ENCODE results near the gene PPP6C.
"Not testable (repeated sequence)": the region's sequence is repeated elsewhere in the genome, so short reads cannot be mapped to it uniquely, and the experiment has no call there.

PPP6C gene

DNA sequence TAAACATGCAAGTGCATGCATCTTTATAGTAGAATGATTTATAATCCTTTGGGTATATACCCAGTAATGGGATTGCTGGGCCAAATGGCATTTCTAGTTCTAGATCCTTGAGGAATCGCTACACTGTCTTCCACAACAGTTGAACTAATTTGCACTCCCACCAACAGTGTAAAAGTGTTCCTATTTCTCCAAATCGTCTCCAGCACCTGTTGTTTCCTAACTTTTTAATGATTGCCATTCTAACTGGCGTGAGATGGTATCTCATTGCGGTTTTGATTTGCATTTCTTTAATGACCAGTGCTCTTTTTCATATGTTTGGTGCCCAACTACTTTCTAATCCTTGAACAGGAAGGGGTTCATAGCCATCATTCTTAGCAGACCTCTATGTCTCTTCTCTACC is 7.8 kb downstream of the PPP6C start:
- not testable (repeated sequence) for DNase-seq (ENCODE audit: low spot score)

DNA sequence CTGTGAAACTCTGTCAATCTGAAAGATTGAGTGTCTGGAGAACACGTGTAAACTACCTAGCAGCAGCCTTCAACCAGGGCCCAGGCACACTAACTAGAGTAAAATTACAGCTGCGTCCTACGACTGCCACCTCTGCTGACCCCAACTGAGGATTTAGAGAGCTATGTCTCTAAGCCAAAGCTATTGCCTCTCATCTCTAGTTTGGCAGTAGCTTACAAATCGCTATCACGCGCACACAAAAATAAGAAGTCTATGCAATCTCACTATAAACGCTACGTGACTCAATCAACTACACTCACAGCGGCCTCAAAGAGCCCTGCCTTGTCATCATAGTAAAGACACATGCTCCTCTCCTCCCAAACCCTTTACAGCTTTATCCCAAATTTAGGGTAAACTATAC is 8.7 kb downstream of the PPP6C start:
- DNase-seq (ENCODE audit: low spot score) = no peak

DNA sequence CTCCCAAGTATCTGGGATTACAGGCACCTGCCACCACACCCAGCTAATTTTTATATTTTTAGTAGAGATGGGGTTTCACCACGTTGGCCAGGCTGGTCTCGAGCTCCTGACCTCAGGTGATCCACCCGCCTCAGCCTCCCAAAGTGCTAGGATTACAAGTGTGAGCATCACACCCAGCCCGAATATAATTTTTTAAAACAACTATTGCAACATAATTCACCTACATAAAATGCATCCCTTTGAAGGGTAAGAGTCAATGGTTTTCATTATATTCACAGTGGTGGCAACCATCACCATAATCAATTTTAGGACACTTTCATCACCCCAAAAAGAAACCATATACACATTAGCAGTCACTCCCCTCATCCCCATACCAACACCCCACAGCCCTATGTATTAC is 9.8 kb downstream of the PPP6C start:
- DNase-seq (ENCODE audit: low spot score) = not testable (repeated sequence)

DNA sequence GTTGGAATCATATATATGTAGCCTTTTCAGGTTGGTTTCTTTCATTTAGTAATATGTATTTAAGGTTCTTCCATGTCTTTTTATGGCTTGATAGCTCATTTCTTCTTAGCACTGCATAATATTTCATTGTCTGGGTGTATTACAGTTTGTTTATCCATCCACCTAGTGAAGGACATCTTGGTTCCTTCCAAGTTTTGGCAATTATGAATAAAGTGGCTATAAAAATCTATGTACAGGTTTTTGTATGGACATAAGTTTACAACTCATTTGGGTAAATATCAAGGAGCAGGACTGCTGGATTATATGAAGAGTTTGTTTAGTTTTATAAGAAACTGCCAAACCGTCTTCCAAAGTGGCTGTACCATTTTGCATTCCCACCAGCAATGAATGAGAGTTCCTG is 11.7 kb downstream of the PPP6C start:
- DNase-seq (ENCODE audit: low spot score) = no peak

DNA sequence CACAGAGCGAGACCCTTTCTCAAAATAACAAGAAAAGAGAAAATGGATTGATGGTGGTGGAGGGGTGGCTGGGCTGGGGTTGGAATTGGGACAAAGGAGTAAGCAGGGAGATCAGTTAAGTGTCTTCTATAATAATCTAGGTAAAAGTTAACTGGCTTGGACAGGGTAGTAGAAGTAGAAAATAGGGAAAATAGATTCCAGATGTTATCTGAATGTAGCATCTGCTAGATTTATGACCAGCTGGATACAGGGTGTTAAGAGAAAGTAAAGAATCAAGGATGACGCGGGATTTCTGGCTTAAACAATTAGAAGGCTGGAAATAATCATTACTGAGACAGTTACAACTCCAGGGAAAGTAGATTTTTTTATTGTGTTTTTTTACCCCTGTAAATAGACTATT is 13.0 kb downstream of the PPP6C start:
- no peak for DNase-seq (ENCODE audit: low spot score)

DNA sequence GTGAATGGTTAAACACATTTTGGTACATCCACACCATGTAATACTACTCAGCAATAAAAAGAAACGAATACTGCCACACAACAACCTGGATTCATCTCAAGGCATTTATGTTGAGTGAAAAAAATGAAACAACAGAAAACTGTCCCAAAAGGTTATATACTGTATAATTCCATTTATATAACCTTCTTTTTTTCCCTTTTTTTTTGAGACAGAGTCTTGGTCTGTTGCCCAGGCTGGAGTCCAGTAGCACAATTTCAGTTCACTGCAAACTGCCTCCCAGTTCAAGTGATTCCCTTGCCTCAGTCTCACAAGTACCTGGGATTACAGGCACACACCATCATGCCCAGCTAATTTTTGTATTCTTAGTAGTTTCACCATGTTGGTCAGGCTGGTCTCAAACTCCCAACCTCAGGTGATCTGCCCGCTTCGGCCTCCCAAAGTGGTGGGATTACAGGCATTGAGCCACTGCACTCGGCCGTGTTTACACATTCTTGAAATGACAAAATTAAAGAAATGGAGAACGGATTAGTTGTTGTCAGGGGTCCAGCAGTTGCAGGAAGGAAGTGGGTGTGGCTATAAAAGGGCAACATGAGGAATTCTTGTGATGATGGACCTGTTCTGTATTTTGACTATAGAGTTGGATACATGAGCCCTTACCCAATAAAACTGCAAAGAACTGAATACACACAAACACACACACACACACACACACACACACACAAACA is 17.4 kb downstream of the PPP6C start:
- DNase-seq (ENCODE audit: low spot score) = no peak

DNA sequence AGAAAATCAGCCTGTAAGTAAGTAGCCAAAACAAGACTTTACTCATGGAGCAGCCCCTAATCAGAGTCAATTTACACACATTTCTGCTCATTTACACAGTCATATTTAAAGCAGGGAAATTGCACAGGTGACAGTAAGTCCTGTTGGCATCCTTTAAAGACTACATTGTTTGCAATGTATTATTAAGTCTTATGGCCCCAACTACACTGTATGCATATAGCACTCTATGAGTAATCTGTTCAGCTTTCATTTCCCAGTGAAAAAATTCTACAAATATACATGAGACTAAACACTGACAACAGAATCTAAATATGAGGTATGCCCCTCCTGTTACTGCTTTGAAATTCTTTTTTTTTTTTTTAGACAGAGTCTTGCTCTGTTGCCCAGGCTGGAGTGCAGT is 19.7 kb downstream of the PPP6C start:
- no peak for DNase-seq (ENCODE audit: low spot score)

DNA sequence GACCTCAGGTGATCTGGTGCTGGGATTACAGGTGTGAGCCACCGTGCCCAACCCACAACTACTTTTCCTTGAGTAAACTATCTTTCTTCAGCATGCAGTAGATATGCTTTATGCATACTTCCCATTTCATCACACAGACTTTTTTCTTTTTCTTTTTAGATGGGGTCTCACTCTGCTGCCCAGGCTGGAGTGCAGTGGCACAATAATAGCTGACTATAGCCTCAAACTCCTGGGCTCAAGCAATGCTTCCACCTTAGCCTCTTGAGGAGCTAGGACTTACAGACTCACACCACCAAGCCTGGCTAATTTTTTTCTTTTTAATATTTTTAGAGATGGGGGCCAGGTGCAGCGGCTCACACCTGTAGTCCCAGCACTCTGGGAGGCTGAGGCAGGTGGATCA is 22.8 kb downstream of the PPP6C start:
- DNase-seq (ENCODE audit: low spot score) = no peak

DNA sequence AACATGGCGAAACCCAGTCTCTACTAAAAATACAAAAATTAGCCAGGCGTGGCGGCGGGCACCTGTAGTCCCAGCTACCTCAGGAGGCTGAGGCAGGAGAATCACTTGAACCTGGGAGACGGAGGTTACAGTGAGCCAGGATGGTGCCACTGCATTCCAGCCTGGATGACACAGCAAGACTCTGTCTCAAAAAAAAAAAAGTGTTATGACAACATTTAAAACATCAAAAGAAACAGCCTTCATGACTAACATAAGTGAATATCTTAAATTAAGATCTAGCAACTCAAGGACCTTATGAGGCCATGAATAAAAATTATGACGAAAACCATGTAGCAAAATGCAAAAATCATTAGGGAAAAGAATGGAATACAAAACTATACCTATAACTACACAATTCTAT is 26.7 kb downstream of the PPP6C start:
- not testable (repeated sequence) for DNase-seq (ENCODE audit: low spot score)

DNA sequence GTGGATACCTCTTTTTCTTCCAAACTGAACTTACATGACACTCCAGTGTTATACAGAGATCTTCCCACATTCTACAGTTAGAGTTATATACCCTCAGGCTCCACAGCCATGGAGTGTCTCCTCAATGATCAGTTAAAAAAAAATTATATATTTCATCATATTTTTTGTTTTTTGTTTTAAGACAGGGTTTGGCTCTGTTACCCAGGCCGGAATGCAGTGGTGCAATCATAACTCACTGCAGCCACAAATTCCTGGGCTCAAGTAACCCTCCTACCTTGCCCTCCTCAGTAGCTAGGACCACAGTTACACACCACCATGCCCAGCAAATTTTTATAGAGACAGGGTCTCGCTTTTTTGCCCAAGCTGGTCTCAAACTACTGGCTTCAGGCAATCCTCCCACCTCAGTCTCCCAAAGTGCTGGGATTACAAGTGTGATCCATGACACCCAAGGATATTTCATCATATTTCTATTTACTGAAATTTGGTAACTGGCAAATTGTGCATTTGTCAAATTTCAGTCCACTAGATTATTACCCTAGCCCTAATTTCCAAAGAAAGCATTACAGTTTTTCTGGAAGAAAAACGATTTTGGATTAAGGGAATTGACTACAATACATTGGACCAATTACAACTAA is 28.2 kb downstream of the PPP6C start:
- DNase-seq (ENCODE audit: low spot score) = no peak

DNA sequence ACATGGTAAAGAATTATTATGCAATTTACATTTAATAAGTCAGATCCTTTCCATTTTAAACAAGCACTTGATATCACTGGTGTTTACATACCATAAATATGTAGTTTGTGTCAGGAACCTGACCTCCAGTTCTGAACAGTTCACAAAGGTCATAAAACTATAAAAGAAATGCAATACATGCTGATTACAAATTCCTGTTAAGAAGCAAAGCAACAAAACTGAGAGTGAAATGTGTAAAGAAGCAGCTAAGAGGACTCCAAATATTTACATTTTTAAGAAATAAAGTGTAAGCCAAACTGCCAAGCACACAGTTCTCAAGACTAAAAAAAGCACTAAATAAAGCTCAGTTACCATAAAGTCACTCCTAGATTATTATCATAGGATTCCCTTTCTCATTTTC is 28.9 kb downstream of the PPP6C start:
- no peak for DNase-seq (ENCODE audit: low spot score)

DNA sequence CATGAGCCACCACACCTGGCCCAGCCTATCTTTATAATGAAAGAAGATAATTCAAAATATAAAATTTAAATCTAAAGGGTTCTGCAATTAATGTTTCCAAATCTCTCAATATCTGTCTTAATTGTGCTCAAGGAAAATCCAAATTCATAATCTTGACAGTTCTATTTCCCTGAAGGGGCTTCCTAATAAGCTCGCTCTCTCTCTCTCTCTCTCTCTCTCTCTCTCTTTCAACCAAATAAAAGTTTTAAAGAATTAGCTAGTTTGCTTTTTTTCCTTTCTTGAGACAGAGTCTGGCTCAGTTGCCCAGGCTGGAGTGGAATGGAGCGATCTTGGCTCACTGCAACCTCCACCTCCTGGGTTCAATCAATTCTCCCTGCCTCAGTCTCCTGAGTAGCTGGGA is 33.1 kb downstream of the PPP6C start:
- DNase-seq (ENCODE audit: low spot score) = no peak

DNA sequence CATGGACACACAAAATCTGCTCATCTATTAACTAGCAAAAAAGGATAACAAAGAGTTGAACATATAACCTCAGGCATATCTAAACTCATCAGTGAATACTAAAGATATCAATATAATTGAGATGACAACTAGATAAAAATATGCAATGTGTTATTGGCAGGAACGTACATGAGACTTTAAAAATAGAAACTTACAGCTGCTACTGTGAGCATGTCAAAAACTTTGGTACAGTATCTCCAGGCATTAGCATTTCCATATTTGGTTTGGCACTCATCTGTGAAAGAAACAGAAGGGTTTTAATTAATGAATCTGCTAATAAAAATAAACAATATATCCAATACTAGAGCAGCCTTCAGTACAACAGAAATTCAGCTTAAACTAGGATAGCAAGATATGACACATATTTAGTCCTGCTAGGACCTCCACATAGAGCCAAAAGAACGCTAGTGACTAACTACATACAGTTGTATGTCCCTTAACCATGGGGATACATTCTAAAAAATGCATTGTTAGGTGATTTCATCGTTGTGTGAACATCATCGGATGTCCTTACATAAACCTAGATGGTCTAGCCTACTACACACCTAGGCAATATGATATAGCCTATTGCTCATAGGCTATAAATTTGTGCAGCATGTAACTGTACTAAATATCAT is 35.8 kb downstream of the PPP6C start:
- no peak for DNase-seq (ENCODE audit: low spot score)

DNA sequence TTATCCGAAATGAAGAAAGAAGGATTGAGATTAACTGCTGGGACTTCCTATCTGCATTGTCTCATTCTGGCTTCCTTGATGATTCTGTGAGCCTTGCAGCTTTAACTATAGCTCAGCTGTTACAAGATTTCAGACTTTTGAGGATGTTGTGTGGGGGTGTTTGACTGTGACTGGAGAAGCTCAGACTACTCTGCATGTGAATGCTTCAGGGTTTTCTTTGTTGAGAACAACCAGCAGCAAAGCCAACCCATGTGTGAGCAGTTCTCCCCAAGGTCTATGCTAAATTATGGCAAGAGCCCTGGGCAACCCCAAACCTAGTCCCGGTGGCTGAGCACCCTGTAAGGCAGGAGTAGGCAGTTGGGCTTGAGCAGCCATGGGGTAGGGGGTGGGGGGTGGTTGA is 37.9 kb downstream of the PPP6C start:
- DNase-seq (ENCODE audit: low spot score) = no peak

DNA sequence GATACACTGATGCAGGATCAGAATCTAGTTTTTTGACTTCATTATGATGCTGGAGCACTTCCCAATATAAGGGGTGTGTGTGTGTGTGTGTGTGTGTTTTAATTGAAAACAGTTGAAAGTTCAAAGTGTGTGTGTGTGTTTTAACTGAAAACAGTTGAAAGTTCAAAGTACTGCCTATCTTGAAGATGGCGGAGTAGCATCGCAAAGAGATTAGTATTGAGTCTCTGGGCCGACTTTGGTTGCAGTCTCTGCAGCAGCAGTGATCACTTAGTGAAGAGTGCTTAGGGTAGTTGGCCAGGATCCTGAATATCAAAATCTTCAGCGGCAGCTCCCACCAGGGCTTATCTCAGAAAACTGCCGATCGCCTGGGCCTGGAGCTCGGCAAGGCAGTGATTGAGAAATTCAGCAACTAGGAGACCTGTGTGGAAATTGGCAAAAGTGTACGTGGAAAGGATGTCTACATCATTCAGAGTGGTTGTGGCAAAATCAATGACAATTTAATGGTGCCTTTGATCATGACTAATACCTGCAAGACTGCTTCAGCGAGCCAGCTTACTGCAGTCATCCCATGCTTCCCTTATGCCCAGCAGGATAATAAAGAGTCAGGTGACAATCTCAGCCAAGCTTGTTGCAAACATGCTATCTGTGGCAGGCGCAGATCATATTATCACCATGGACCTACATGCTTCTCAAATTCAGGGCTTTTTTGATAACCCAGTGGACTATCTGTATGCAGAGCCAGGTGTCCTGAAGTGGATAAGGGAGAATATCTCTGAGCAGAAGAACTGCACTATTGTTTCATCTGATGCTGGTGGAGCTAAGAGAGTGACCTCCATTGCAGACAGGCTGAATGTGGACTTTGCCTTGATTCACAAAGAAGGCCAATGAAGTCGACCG is 39.0 kb downstream of the PPP6C start:
- no peak for DNase-seq (ENCODE audit: low spot score)

DNA sequence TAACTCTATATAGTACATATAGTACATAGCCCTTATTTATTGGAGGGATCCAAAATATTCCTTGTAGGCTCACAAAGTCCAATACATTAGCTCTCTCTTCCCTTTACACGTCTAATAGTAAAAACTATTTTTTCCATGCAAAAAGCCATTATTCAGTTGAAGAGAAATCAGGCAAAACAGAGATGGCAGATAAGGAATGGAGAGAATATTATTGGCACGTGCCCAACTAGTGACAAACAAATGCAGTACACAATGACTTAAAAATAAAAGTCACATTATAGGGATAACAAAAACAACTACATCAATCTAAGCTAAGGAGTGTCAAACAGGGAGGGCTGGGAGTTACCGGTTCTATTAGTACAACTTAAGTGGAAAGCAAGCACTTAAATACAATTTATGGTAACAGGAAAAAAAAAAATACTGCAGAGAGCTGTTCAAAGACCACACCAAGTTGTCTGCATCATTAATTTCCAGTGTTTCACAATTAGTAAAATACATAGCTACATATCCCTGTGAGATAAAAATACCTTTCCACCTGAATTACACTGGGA is 42.1 kb downstream of the PPP6C start:
- no peak for DNase-seq (ENCODE audit: low spot score)

DNA sequence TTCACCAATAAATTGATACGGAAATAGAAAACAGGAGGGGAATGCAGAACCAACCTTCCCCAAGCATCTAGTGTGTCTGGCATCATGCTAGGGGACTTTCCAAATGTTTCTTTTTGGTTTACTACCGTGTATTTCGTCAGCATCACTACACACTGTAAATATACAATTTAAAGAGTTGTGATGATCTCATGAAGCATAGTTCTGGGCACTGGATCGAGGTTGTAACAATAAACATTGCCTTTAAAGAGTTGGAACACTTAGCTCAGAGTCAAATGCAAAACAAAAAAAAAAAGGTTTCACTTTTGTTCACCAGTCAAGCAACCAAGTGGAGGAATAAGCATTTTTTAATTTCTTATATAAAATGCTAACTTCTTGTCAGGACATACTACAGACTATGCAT is 43.4 kb downstream of the PPP6C start:
- no peak for DNase-seq (ENCODE audit: low spot score)

DNA sequence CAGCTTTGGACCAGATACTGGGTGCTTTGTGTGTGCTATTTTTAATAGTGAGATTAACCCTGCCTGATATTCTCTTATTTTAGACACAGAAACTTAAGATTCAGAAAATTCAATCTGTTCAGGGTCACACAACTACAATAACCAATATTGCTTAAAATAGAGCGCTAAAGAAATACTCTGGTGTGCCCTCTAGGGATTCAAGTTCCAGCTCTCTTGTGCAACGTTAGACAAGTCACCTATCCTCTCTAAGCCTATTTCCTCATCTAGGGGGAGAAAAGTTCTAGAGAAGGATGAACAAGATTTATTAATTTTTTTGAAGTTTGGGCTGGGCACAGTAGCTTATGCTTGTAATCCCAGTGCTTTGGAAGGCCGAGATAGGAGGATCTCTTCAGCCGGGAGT is 44.2 kb downstream of the PPP6C start:
- no peak for DNase-seq (ENCODE audit: low spot score)

DNA sequence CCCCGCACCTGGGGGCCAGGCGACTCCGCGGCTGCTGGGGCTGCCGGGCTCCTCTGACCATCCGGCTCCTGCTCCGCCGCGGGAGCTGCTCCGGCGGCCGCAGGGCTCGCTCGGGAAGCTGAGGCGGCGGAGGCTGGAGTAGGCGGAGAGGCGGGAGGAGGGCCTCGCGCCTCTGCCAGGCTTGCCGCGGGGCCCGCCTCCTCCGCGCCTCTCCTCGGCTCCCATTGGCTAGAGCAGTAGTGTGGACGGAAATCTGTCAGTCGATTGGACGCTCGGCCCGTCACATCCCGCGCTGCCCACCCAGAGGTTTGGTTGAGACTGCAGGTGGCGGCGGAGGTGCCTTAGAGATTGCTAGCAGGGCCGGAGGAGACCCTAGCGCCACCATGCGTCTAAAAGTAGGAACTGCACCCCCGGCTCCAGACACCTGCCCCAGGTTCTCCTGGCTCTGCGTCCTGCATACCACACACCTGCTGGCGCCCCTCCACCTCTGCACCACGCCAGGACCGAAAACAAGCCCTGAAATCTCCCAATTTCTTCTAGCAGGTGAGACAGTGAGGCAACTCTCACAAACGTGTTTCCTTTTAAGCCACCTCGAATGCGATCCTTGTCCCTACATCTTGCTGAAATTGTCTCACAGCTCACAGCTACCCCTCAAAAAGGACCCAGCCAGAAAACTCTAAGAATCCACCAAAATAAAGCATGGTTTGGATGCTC is 46.1 kb downstream of the PPP6C start, which contains the start of gene SCAI:
Gene SCAI (minus strand): TSS at position 152 of the 714 bp plus-strand sequence. CDS start 91 bp downstream, at position 61.
- peak; percentile 99 for DNase-seq (ENCODE audit: low spot score)

DNA sequence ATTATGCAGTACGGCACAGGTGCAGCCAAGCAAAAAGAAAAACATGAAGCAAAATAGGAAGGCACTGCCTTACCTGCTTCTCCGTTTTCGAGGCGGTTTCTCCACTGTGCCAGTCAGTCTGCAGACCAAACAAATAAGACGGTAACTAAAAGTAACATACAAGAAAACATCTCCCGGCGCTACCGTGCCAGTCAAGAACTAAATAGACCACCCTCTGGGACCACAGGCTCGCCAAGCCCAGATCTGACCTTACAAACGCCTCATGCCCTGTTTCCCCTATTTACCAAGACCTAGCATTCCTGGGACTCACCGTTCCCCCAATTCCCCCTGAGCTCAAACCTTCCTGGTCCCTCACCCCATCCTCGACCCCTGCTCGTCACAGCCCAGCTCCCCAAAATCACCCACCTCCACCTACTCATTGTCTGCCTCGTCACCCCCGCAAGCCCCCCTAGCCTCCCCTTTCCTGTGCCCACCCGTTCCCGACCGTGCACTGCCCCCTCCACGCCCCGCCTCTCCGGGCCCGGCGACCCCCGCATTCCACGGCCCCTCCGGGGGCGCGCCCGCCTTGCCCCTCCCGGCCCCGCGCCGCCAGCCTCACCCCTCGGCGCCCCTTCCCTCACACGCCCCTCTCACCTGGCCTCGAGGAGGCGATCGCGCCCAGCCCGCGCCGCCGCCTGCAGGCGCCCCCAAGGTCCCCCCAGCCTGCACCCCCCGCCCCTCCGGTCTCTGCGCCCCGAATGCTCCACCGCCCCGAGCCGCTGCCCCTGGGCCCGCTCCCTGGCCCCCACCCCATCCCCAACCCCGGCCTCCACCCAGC is 46.8 kb downstream of the PPP6C start:
- DNase-seq (ENCODE audit: low spot score) = no peak

DNA sequence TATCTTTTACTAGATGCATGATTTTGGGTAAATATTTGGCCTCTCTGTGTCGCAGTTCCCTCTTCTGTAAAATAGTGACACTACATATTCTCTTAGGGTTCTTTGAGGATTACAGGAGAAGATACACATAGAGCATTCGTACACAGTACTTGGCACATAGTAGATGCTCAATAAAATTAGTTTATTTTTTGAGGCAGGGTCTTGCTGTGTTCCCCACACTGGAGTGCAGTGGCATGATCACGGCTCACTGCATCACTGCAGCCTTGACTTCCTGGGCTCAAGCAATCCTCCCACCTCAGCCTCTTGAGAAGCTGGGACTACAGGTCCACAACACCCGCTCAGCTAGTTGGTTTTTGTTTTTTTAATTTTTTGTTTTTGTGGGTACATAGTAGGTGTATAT is 47.9 kb downstream of the PPP6C start:
- DNase-seq (ENCODE audit: low spot score) = no peak
